Kidney epithelial cell (primary cell): ENCODE data around the gene SUDS3. TPM values are rescaled to one million over a fixed set of nuclear protein-coding genes. Genes with fewer than 3 reads are reported as not detected.
"Not testable (repeated sequence)": the region's sequence is repeated elsewhere in the genome, so short reads cannot be mapped to it uniquely, and the experiment has no call there.

Experiments used
- DNase-seq: peaks from one replicate; pipeline ENCODE4 v3.0.0-alpha.2; 2010; ENCODE audit warnings: low read depth
- H3K27me3 ChIP-seq: 2 replicates; pipeline ENCODE4 v1.6.0; 2011; ENCODE audit warnings: low read length; ENCODE audit not compliant: control insufficient read depth, insufficient read depth
- H3K36me3 ChIP-seq: 2 replicates; pipeline ENCODE4 v1.5.1; 2011; ENCODE audit warnings: low read length; ENCODE audit not compliant: control insufficient read depth, insufficient read depth
- H3K4me3 ChIP-seq: 2 replicates; pipeline ENCODE4 v1.5.1; 2011; ENCODE audit warnings: low read depth, mild to moderate bottlenecking, control low read depth, low read length
- CTCF ChIP-seq: IDR thresholded peaks from 2 replicates; pipeline ENCODE4 v1.5.1; 2011; ENCODE audit warnings: mild to moderate bottlenecking, moderate library complexity, low read length, control low read depth, inconsistent platforms; ENCODE audit not compliant: insufficient read depth, poor library complexity, severe bottlenecking
- total RNA-seq: library from RNA; depleted of rRNA; stranded (reverse); fragments of >200 nt; gene quantifications from 2 replicates; pipeline ENCODE4 v1.2.3, GENCODE V29; 2015

SUDS3 gene
- total RNA-seq, 1 donor from 2014 or later: 30.5 TPM

- Histone ChIP-seq H3K27me3 (no peaks in the 10 kb centered on the region), H3K36me3 (no peaks in the 10 kb centered on the region), H3K4me3 (no peak overlapping the region)
- DNase-seq: no peak
- TF ChIP-seq CTCF: no peak
These were observed 22.6 kb upstream of the SUDS3 start for GRCh38 chr12:118353721-118354120.

- not testable (repeated sequence) for H3K27me3 ChIP-seq, DNase-seq, H3K4me3 ChIP-seq, H3K36me3 ChIP-seq
These were observed 21.9 kb upstream of the SUDS3 start for GRCh38 chr12:118354503-118354902.

GRCh38 chr12:118354903-118355302 is 21.5 kb upstream of the SUDS3 start:
- Histone ChIP-seq H3K27me3 (no peaks in the 10 kb centered on the region), H3K36me3 (no peaks in the 10 kb centered on the region), H3K4me3 (no peak overlapping the region)
- no peak for DNase-seq
- TF ChIP-seq CTCF: no peak

GRCh38 chr12:118355843-118356242 is 20.5 kb upstream of the SUDS3 start:
- DNase-seq: no peak
- no peaks in the 10 kb centered on the region for H3K36me3 ChIP-seq
- TF ChIP-seq CTCF: no peak

GRCh38 chr12:118356809-118357256 is 19.5 kb upstream of the SUDS3 start:
- H3K36me3 ChIP-seq: no peaks in the 10 kb centered on the region
- no peak overlapping the region for H3K4me3 ChIP-seq
- H3K27me3 ChIP-seq: no peaks in the 10 kb centered on the region
- no peak for TF ChIP-seq CTCF
- no peak for DNase-seq

More at GRCh38 chr12:118355843-118356242, 20.5 kb upstream of the SUDS3 start:
- Histone ChIP-seq H3K27me3 (no peaks in the 10 kb centered on the region), H3K4me3 (no peak overlapping the region)

- DNase-seq: no peak
- Histone ChIP-seq H3K4me3 (no peak overlapping the region), H3K36me3 (no peaks in the 10 kb centered on the region), H3K27me3 (no peaks in the 10 kb centered on the region)
- TF ChIP-seq CTCF: no peak
These were observed 18.9 kb upstream of the SUDS3 start for GRCh38 chr12:118357257-118358007.
